GM23338 (cell line): ENCODE measurements around the gene MKLN1. TPM values are rescaled to one million over a fixed set of nuclear protein-coding genes. Genes with fewer than 3 reads are reported as not detected.

ENCODE experiments used
- ATAC-seq: fragments of 200-7000 bp; cut with Tn5 transposase; 3 replicates; pipeline ENCODE4 v1.9.1; 2020
- DNase-seq: peaks from one replicate; pipeline ENCODE4 v3.0.0-alpha.2; 2015; ENCODE audit warnings: low spot score
- H2AFZ ChIP-seq: fragments of 200-600 bp; sonication (generic); 2 replicates; pipeline ENCODE4 v1.8.0; 2016; ENCODE audit warnings: antibody characterized with exemption, mild to moderate bottlenecking, moderate library complexity
- H3F3A ChIP-seq: fragments of 200-600 bp; sonication (generic); replicated peaks from 2 replicates; pipeline ENCODE4 v1.8.0; 2017; ENCODE audit warnings: antibody characterized with exemption, mixed run types, low read depth
- H3K27ac ChIP-seq: fragments of 200-600 bp; sonication (generic); 2 replicates; pipeline ENCODE4 v1.6.1; 2016; ENCODE audit warnings: low read depth
- H3K27me3 ChIP-seq: fragments of 200-600 bp; sonication (generic); 2 replicates; pipeline ENCODE4 v1.8.0; 2016; ENCODE audit warnings: mild to moderate bottlenecking, mixed run types, moderate library complexity; ENCODE audit not compliant: insufficient read depth
- H3K36me3 ChIP-seq: fragments of 200-600 bp; sonication (generic); 2 replicates; pipeline ENCODE4 v1.8.0; 2016; ENCODE audit warnings: mild to moderate bottlenecking; ENCODE audit not compliant: insufficient read depth
- H3K4me1 ChIP-seq: fragments of 200-600 bp; sonication (generic); 2 replicates; pipeline ENCODE4 v1.8.0; 2016; ENCODE audit warnings: mild to moderate bottlenecking, moderate library complexity; ENCODE audit not compliant: insufficient read depth
- H3K4me2 ChIP-seq: fragments of 200-600 bp; sonication (generic); 2 replicates; pipeline ENCODE4 v1.7.1; 2017; ENCODE audit warnings: mixed run types
- H3K4me3 ChIP-seq: fragments of 200-600 bp; sonication (generic); 2 replicates; pipeline ENCODE4 v1.6.1; 2016; ENCODE audit warnings: mixed run types
- H3K79me2 ChIP-seq: fragments of 200-600 bp; sonication (generic); replicated peaks from 2 replicates; pipeline ENCODE4 v1.8.0; 2017; ENCODE audit warnings: mild to moderate bottlenecking; ENCODE audit not compliant: insufficient read depth
- H3K9me2 ChIP-seq: fragments of 200-600 bp; sonication (generic); 2 replicates; pipeline ENCODE4 v1.8.0; 2017; ENCODE audit not compliant: insufficient read depth
- H4K20me1 ChIP-seq: fragments of 200-600 bp; sonication (generic); replicated peaks from 2 replicates; pipeline ENCODE4 v1.8.0; 2017; ENCODE audit warnings: mild to moderate bottlenecking; ENCODE audit not compliant: insufficient read depth
- H3K27ac Mint-ChIP-seq: 2 replicates; pipeline ENCODE4 v1.8.0; 2020; ENCODE audit warnings: inconsistent platforms, mild to moderate bottlenecking, moderate library complexity, mixed read lengths
- H3K27me3 Mint-ChIP-seq: 3 replicates; pipeline ENCODE4 v1.8.0; 2022; ENCODE audit warnings: low read depth, mild to moderate bottlenecking, moderate library complexity, mixed read lengths, inconsistent platforms; ENCODE audit not compliant: insufficient read depth, poor library complexity
- H3K36me3 Mint-ChIP-seq: 3 replicates; pipeline ENCODE4 v1.8.0; 2021; ENCODE audit warnings: low read depth, mild to moderate bottlenecking, inconsistent platforms, moderate library complexity, mixed read lengths
- H3K4me1 Mint-ChIP-seq: 3 replicates; pipeline ENCODE4 v1.8.0; 2020; ENCODE audit warnings: mild to moderate bottlenecking, inconsistent platforms, mixed read lengths
- H3K4me3 Mint-ChIP-seq: 3 replicates; pipeline ENCODE4 v1.8.0; 2021; ENCODE audit warnings: moderate library complexity, mild to moderate bottlenecking, inconsistent platforms, mixed read lengths
- H3K9me3 Mint-ChIP-seq: 3 replicates; pipeline ENCODE4 v1.8.0; 2020; ENCODE audit warnings: moderate library complexity, mild to moderate bottlenecking, inconsistent platforms, mixed read lengths
- CREB1 ChIP-seq: fragments of 250-450 bp; sonication (Bioruptor Pico); IDR thresholded peaks from 2 replicates; pipeline ENCODE4 v1.5.0; 2020; ENCODE audit warnings: low read depth, mild to moderate bottlenecking, moderate library complexity
- EZH2 ChIP-seq: fragments of 200-600 bp; sonication (generic); IDR thresholded peaks from one replicate; pipeline ENCODE4 v1.8.0; 2017; ENCODE audit warnings: antibody characterized with exemption, mild to moderate bottlenecking, low read depth; ENCODE audit not compliant: unreplicated experiment
- EZH2phosphoT487 ChIP-seq: fragments of 200-600 bp; sonication (generic); IDR thresholded peaks from one replicate; pipeline ENCODE4 v1.8.1; 2018; ENCODE audit warnings: antibody characterized with exemption; ENCODE audit not compliant: unreplicated experiment
- JUNB ChIP-seq: IDR thresholded peaks from one replicate; pipeline ENCODE4 v1.6.1; 2016; ENCODE audit warnings: antibody characterized with exemption; ENCODE audit not compliant: unreplicated experiment
- POLR2AphosphoS5 ChIP-seq: IDR thresholded peaks from 2 replicates; pipeline ENCODE4 v1.6.1; 2016; ENCODE audit warnings: antibody characterized with exemption, low read depth
- STAT1 ChIP-seq: IDR thresholded peaks from one replicate; pipeline ENCODE4 v1.6.1; 2016; ENCODE audit warnings: antibody characterized with exemption; ENCODE audit not compliant: unreplicated experiment
- ZNF114 ChIP-seq: fragments of 250-450 bp; sonication (Bioruptor Pico); IDR thresholded peaks from 2 replicates; pipeline ENCODE4 v1.5.0; 2020; ENCODE audit warnings: mild to moderate bottlenecking, moderate library complexity
- ZNF331 ChIP-seq: fragments of 250-450 bp; sonication (Bioruptor Pico); IDR thresholded peaks from 2 replicates; pipeline ENCODE4 v1.5.0; 2020; ENCODE audit warnings: low read depth, mild to moderate bottlenecking, moderate library complexity
- ZNF462 ChIP-seq: fragments of 250-450 bp; sonication (Bioruptor Pico); IDR thresholded peaks from 2 replicates; pipeline ENCODE4 v1.5.0; 2020; ENCODE audit warnings: mild to moderate bottlenecking, moderate library complexity
- polyA plus RNA-seq: library from polyadenylated mRNA; unstranded; fragments of >200 nt; fragmentation: Nextera tagmentation; extraction: Ambion mirVana; gene quantifications from 2 replicates; pipeline ENCODE4 v1.2.1, GENCODE V29; 2016
- total RNA-seq: library from RNA; depleted of rRNA; stranded (reverse); fragments of >200 nt; shearing (Covaris generic); gene quantifications from 2 replicates; pipeline ENCODE4 v1.2.3, GENCODE V29; 2014
- TF ChIP-seq, protein P1 (sequence below), 2 experiments: fragments of 200-600 bp in 1 of 2; sonication (generic) in 1 of 2; conservative IDR thresholded peaks; 2 replicates each; pipeline versions ENCODE4 v1.5.1 to v1.6.1; 2016 to 2017; ENCODE audit warnings: antibody characterized with exemption in 2 of 2, low read depth in 2 of 2, mild to moderate bottlenecking in 2 of 2, moderate library complexity in 1 of 2
- TF ChIP-seq, protein P2 (sequence below): IDR thresholded peaks from 2 replicates; pipeline ENCODE4 v1.6.1; 2016; ENCODE audit warnings: antibody characterized with exemption

Gene MKLN1
- total and polyA plus RNA-seq, 2 experiments from 2014 or later: 25.3 to 46.5 TPM

GRCh38 chr7:131486346-131486745 lies 158.7 kb downstream of the MKLN1 start:
- Histone ChIP-seq H3F3A (no peaks in the 10 kb centered on the region; the same call in 1 of the 2 replicates), H4K20me1 (no peaks in the 10 kb centered on the region), H2AFZ (no peak overlapping the region), H3K36me3 (no peaks in the 10 kb centered on the region), H3K4me1 (no peaks in the 10 kb centered on the region), H3K4me3 (no peak overlapping the region), H3K9me2 (no peaks in the 10 kb centered on the region), H3K27me3 (no peaks in the 10 kb centered on the region), H3K79me2 (no peaks in the 10 kb centered on the region), H3K4me2 (no peak overlapping the region), H3K27ac (no peak overlapping the region)
- Mint-ChIP-seq H3K27me3 (no peaks in the 10 kb centered on the region), H3K9me3 (no peaks in the 10 kb centered on the region; the same call in 2 of the 3 replicates), H3K4me3 (no peak overlapping the region), H3K4me1 (no peaks in the 10 kb centered on the region), H3K27ac (no peak overlapping the region), H3K36me3 (no peaks in the 10 kb centered on the region)
- no peak for ATAC-seq
- TF ChIP-seq ZNF114 (CRISPR knock-in tag): no peak
- TF ChIP-seq, protein P1, sequence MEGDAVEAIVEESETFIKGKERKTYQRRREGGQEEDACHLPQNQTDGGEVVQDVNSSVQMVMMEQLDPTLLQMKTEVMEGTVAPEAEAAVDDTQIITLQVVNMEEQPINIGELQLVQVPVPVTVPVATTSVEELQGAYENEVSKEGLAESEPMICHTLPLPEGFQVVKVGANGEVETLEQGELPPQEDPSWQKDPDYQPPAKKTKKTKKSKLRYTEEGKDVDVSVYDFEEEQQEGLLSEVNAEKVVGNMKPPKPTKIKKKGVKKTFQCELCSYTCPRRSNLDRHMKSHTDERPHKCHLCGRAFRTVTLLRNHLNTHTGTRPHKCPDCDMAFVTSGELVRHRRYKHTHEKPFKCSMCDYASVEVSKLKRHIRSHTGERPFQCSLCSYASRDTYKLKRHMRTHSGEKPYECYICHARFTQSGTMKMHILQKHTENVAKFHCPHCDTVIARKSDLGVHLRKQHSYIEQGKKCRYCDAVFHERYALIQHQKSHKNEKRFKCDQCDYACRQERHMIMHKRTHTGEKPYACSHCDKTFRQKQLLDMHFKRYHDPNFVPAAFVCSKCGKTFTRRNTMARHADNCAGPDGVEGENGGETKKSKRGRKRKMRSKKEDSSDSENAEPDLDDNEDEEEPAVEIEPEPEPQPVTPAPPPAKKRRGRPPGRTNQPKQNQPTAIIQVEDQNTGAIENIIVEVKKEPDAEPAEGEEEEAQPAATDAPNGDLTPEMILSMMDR (conservative IDR thresholded peaks at IDR 0.05; ENCODE audit: low read depth in 2 of 2): no peak
- TF ChIP-seq EZH2phosphoT487: no peak
- TF ChIP-seq EZH2: no peak
- DNase-seq: no peak

DNA sequence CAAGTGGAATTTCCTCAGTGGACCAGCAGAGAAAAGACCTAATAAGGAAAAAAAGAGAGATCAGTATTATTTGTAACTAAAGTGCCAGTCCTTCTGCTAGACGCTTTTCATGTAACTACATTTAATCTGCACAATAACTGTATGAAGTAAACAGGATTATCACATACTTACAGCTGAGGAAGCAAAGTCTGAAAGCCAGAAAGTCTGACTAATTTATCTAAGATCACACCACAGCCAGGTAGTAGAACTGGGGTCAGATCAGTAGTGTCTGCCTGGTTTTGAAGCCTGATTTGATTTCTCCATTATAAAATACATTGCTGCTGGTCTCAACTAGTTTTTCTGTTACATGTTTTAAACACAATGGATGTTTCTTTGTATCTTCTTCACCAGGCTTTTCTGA lies 159.5 kb downstream of the MKLN1 start:
- Histone ChIP-seq H3K4me1 (no peaks in the 10 kb centered on the region), H3K4me3 (no peak overlapping the region), H3K79me2 (no peaks in the 10 kb centered on the region), H3K4me2 (no peak overlapping the region), H3K36me3 (no peaks in the 10 kb centered on the region), H3K27ac (no peak overlapping the region), H4K20me1 (no peaks in the 10 kb centered on the region), H3F3A (no peaks in the 10 kb centered on the region; the same call in 1 of the 2 replicates), H2AFZ (no peak overlapping the region), H3K9me2 (no peaks in the 10 kb centered on the region), H3K27me3 (no peaks in the 10 kb centered on the region)
- ATAC-seq (no peak), DNase-seq (no peak)
- no peak overlapping the region for H3K4me3 Mint-ChIP-seq
- no peaks in the 10 kb centered on the region; the same call in 2 of the 3 replicates for H3K9me3 Mint-ChIP-seq
- H3K27ac Mint-ChIP-seq: no peak overlapping the region
- H3K4me1 Mint-ChIP-seq: no peaks in the 10 kb centered on the region
- H3K36me3 Mint-ChIP-seq: no peaks in the 10 kb centered on the region
- peaks cover 1% of the 10 kb centered on the region for H3K27me3 Mint-ChIP-seq
- no peak for TF ChIP-seq ZNF331 (CRISPR knock-in tag)
- no peak for TF ChIP-seq ZNF462 (CRISPR knock-in tag)
- no peak for TF ChIP-seq JUNB
- no peak for TF ChIP-seq POLR2AphosphoS5
- TF ChIP-seq CREB1 (CRISPR knock-in tag): no peak
- TF ChIP-seq, protein P2, sequence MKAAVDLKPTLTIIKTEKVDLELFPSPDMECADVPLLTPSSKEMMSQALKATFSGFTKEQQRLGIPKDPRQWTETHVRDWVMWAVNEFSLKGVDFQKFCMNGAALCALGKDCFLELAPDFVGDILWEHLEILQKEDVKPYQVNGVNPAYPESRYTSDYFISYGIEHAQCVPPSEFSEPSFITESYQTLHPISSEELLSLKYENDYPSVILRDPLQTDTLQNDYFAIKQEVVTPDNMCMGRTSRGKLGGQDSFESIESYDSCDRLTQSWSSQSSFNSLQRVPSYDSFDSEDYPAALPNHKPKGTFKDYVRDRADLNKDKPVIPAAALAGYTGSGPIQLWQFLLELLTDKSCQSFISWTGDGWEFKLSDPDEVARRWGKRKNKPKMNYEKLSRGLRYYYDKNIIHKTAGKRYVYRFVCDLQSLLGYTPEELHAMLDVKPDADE: no peak
- TF ChIP-seq EZH2phosphoT487: no peak
- no peak for TF ChIP-seq STAT1
- no peak for TF ChIP-seq ZNF114 (CRISPR knock-in tag)
- TF ChIP-seq EZH2: no peak
- TF ChIP-seq, protein P1 (conservative IDR thresholded peaks at IDR 0.05; ENCODE audit: low read depth in 2 of 2): no peak
